Breast epithelium (tissue), 4 donors: ENCODE measurements around the gene MPP3. TPM values are rescaled to one million over a fixed set of nuclear protein-coding genes. Genes with fewer than 3 reads are reported as not detected.

Experiments
- DNase-seq, 2 donors: peaks; one replicate each; pipeline ENCODE4 v3.0.0-alpha.2; 2019; ENCODE audit warnings: low spot score in 2 of 2
- H3K27ac ChIP-seq, 2 donors: fragments of 200-600 bp; sonication (generic) in 1 of 2; one replicate each; pipeline ENCODE4 v1.5.1; 2016 to 2019; ENCODE audit warnings: mild to moderate bottlenecking in 1 of 2
- H3K27me3 ChIP-seq, 2 donors: fragments of 200-600 bp; sonication (generic) in 1 of 2; one replicate each; pipeline versions ENCODE4 v1.5.1 to v1.6.0; 2017 to 2019; ENCODE audit warnings: control low read depth in 1 of 2, mild to moderate bottlenecking in 1 of 2
- H3K36me3 ChIP-seq: fragments of 200-600 bp; one replicate; pipeline ENCODE4 v1.5.1; 2019
- H3K4me1 ChIP-seq, 2 donors: fragments of 200-600 bp; sonication (generic); one replicate each; pipeline ENCODE4 v1.5.1; 2016 to 2019; ENCODE audit warnings: control low read depth in 1 of 2
- H3K4me3 ChIP-seq, 3 donors: fragments of 200-600 bp; sonication (generic); 1 replicate in 2 of 3; 2 replicates in 1 of 3; pipeline ENCODE4 v1.5.1; 2016 to 2019; ENCODE audit warnings: mild to moderate bottlenecking in 3 of 3, moderate library complexity in 2 of 3
- H3K9me3 ChIP-seq, 2 donors: fragments of 200-600 bp; sonication (generic) in 1 of 2; one replicate each; pipeline ENCODE4 v1.5.1; 2016 to 2019; ENCODE audit warnings: control low read depth in 1 of 2
- POLR2A ChIP-seq: fragments of 450-650 bp; IDR thresholded peaks from one replicate; pipeline ENCODE4 v1.6.1; 2016; ENCODE audit warnings: antibody characterized with exemption, mild to moderate bottlenecking, moderate library complexity
- POLR2AphosphoS5 ChIP-seq, 3 donors: sonication (generic); formaldehyde crosslinking; IDR thresholded peaks; one replicate each; pipeline ENCODE4 v1.6.1; 2017; ENCODE audit warnings: antibody characterized with exemption in 3 of 3
- intact Hi-C: fragments of 100-400 bp; cut with DNase I; formaldehyde crosslinking; loops from one replicate; pipeline ENCODE4 v1.15.1; 2023; ENCODE audit warnings: low total_unique reads
- total RNA-seq, 3 donors: library from RNA; depleted of rRNA; stranded (reverse); fragments of >200 nt; gene quantifications; one replicate each; pipeline ENCODE4 v1.1.0, GENCODE V29; 2016
- TF ChIP-seq, protein P1 (sequence below), 3 donors: fragments of 450-650 bp; IDR thresholded peaks; one replicate each; pipeline ENCODE4 v1.5.1; 2016 to 2017; ENCODE audit warnings: antibody characterized with exemption in 3 of 3, mild to moderate bottlenecking in 3 of 3, moderate library complexity in 3 of 3

MPP3 gene
- total RNA-seq, 3 donors from 2014 or later: 24.2 to 26.3 (median 26.2) TPM

DNA sequence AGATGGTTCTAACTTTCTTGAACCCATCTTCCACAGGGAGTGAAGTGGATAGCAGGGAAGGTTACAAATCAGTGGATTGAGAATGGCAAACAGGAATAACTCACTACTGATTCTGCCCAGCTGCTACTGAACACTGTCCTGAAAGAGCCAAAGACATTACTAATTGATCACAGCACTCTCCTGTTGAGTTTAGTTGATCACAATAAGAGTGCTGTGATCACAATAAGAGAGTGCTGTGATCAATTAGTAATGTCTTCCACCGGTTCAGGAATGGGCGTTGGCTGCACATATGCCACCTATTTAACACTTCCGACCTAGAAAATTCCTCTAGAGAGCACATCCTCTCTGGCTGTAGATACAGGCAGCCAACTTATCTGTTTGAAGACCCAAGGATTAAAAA, 41.4 kb downstream of the MPP3 start:
- Histone ChIP-seq H3K27ac (no peak overlapping the region), H3K4me1 (no peaks in the 10 kb centered on the region), H3K36me3 (no peaks in the 10 kb centered on the region), H3K27me3 (no peaks in the 10 kb centered on the region), H3K9me3 (no peaks in the 10 kb centered on the region), H3K4me3 (no peak overlapping the region)
- DNase-seq: no peak
- TF ChIP-seq POLR2AphosphoS5 (IDR thresholded peaks at IDR 0.05) (no peak), POLR2A (no peak)
- TF ChIP-seq, protein P1, sequence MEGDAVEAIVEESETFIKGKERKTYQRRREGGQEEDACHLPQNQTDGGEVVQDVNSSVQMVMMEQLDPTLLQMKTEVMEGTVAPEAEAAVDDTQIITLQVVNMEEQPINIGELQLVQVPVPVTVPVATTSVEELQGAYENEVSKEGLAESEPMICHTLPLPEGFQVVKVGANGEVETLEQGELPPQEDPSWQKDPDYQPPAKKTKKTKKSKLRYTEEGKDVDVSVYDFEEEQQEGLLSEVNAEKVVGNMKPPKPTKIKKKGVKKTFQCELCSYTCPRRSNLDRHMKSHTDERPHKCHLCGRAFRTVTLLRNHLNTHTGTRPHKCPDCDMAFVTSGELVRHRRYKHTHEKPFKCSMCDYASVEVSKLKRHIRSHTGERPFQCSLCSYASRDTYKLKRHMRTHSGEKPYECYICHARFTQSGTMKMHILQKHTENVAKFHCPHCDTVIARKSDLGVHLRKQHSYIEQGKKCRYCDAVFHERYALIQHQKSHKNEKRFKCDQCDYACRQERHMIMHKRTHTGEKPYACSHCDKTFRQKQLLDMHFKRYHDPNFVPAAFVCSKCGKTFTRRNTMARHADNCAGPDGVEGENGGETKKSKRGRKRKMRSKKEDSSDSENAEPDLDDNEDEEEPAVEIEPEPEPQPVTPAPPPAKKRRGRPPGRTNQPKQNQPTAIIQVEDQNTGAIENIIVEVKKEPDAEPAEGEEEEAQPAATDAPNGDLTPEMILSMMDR (IDR thresholded peaks at IDR 0.05): no peak
- intact Hi-C loops: no loop called here

DNA sequence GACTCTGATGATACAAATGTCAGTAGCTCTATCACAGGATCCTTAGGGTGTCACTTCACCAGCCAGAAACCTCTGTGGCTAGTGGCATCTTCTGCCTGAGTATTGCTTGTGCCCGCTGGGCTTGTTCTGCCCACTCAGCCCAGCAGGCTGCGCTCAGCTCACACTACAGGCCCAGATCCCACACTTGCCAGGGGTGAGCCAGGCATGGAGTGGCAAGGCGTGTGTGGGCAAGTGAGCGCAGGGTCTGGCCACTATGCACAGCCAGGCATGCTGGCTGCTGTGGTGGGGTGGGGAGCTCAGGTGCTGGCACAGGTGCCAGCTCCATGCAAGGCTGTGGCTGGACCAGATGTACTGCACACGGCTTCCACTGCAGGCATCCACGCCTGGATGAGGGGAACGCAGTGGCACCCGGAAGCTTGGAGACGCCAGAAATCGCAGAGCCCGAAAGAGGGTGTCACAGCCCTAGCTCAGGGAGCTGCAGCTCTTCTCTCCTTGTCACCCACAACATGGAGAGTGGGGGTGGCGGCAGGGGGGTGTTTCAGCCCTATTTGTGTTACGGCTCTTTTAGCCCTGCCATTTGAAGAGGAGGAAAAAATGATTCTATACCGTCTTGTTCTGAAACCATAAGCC, 42.5 kb downstream of the MPP3 start:
- Histone ChIP-seq H3K27ac (peak overlapping the region in 1 of 2 donors; percentile 13), H3K4me3 (peak overlapping the region in 2 of 3 donors; percentile 25 to 30), H3K27me3 (no peaks in the 10 kb centered on the region), H3K4me1 (no peaks in the 10 kb centered on the region), H3K9me3 (no peaks in the 10 kb centered on the region), H3K36me3 (no peaks in the 10 kb centered on the region)
- intact Hi-C loops: no loop called here
- TF ChIP-seq, protein P1 (IDR thresholded peaks at IDR 0.05): peak; percentile 12 to 67 (median 40)
- TF ChIP-seq POLR2A (no peak), POLR2AphosphoS5 (IDR thresholded peaks at IDR 0.05) (peak in 1 of 3 donors; percentile 26)
- peak in 1 of 2 donors; percentile 52 for DNase-seq

DNA sequence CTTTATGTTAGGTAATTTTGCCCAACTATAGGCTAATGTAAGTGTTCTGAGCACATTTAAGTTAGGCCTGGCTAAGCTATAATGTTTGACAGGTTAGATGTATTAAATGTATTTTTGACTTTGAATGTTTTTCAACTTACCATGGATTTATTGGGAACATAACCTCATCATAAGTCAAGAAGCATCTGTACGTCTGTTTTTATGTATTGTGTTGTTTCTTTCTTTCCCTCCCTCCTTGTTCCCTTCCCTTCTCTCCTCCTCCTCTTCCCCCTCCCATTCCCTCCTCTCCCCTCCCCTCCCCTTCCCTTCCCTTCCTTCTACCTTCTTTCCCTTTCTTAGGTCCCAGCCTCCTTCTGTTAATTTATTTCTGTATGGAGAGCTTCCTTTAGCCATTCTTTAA, 43.5 kb downstream of the MPP3 start:
- H3K36me3 ChIP-seq: no peaks in the 10 kb centered on the region
- no peaks in the 10 kb centered on the region for H3K9me3 ChIP-seq
- DNase-seq: no peak
- H3K27ac ChIP-seq: no peak overlapping the region
- TF ChIP-seq POLR2A: no peak
- TF ChIP-seq POLR2AphosphoS5 (IDR thresholded peaks at IDR 0.05): no peak
- TF ChIP-seq, protein P1 (IDR thresholded peaks at IDR 0.05): no peak
- intact Hi-C loops: no loop called here
- no peaks in the 10 kb centered on the region for H3K27me3 ChIP-seq
- no peaks in the 10 kb centered on the region for H3K4me1 ChIP-seq
- no peak overlapping the region for H3K4me3 ChIP-seq

DNA sequence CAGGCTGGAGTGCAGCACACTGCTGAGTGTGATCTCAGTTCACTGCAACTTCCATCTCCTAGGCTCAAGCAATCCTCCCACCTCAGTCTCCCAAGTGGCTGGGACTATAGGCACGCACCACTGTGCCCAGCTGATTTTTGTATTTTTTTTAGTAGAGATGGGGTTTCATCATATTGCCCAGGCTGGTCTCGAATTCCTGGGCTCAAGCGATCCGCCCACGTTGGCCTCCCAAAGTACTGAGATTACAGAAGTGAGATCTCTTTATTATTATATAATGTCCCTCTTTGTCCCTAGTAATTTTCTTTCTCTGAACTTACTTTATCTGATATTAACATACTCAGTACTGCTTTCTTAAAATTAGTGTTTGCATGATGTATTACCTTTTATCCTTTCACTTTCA, 44.4 kb downstream of the MPP3 start:
- TF ChIP-seq POLR2AphosphoS5 (IDR thresholded peaks at IDR 0.05): no peak
- no peak for TF ChIP-seq POLR2A
- TF ChIP-seq, protein P1 (IDR thresholded peaks at IDR 0.05): no peak
- no peaks in the 10 kb centered on the region for H3K36me3 ChIP-seq
- no peaks in the 10 kb centered on the region for H3K9me3 ChIP-seq
- no peak overlapping the region for H3K27ac ChIP-seq
- no peak for DNase-seq
- no peak overlapping the region for H3K4me3 ChIP-seq
- H3K27me3 ChIP-seq: no peaks in the 10 kb centered on the region
- intact Hi-C loops: no loop called here
- H3K4me1 ChIP-seq: no peaks in the 10 kb centered on the region

DNA sequence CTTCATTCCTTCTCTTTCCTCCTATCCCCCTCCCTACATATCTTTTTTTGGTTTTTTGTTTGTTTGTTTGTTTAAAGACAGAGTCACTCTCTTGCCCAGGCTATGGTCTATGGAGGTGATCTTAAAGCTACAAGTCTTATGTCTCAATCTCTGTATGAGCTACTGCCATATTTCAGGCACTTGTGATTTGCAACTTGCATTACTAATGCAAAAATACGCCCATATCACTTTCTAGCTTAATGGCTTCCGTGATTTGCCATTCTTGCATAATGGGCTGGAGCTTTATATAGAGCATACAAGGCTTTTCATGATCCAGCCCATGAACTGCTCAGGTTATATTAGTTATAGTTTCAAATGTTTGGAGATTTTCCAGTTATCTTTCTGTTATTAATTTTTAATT, 45.2 kb downstream of the MPP3 start:
- no peaks in the 10 kb centered on the region for H3K36me3 ChIP-seq
- no peaks in the 10 kb centered on the region for H3K9me3 ChIP-seq
- H3K27ac ChIP-seq: no peak overlapping the region
- no peaks in the 10 kb centered on the region for H3K27me3 ChIP-seq
- intact Hi-C loops: no loop called here
- H3K4me1 ChIP-seq: no peaks in the 10 kb centered on the region
- no peak for DNase-seq
- TF ChIP-seq, protein P1 (IDR thresholded peaks at IDR 0.05): no peak
- no peak for TF ChIP-seq POLR2A
- no peak for TF ChIP-seq POLR2AphosphoS5 (IDR thresholded peaks at IDR 0.05)
- H3K4me3 ChIP-seq: no peak overlapping the region
